ENCODE measurements around the gene HLA-DOB.

GRCh38 chr6:32816746-32817204 lies at the start of gene HLA-DOB:
- TF ChIP-seq CTCF (IDR thresholded peaks at IDR 0.05) (no peak), POLR2AphosphoS5 (IDR thresholded peaks at IDR 0.05) (no peak), POLR2A (IDR thresholded peaks at IDR 0.05) (no peak)

Data from upper lobe of left lung (tissue), 4 donors.